KMS-11 (cell line): ENCODE results near the gene SURF1.

ENCODE experiments used
- H2AFZ ChIP-seq: fragments of 200-600 bp; sonication (generic); 2 replicates; pipeline ENCODE4 v1.6.1; 2016; ENCODE audit warnings: antibody characterized with exemption, mixed run types, low read depth
- H3K27ac ChIP-seq: fragments of 200-600 bp; sonication (generic); 2 replicates; pipeline ENCODE4 v1.6.1; 2016; ENCODE audit warnings: mild to moderate bottlenecking, mixed run types
- H3K27me3 ChIP-seq: fragments of 200-600 bp; sonication (generic); 2 replicates; pipeline ENCODE4 v1.6.1; 2017; ENCODE audit warnings: mild to moderate bottlenecking, low read depth, mixed run types, moderate library complexity; ENCODE audit not compliant: insufficient read depth
- H3K36me3 ChIP-seq: fragments of 200-600 bp; sonication (generic); 2 replicates; pipeline ENCODE4 v1.6.1; 2017; ENCODE audit warnings: mild to moderate bottlenecking, mixed run types; ENCODE audit not compliant: insufficient read depth
- H3K4me1 ChIP-seq: fragments of 200-600 bp; sonication (generic); 2 replicates; pipeline ENCODE4 v1.6.1; 2016; ENCODE audit warnings: mild to moderate bottlenecking, low read depth, mixed run types; ENCODE audit not compliant: poor library complexity, severe bottlenecking
- H3K4me2 ChIP-seq: fragments of 200-600 bp; sonication (generic); 2 replicates; pipeline ENCODE4 v1.7.0; 2016; ENCODE audit warnings: mild to moderate bottlenecking, mixed run types
- H3K4me3 ChIP-seq: fragments of 200-600 bp; sonication (generic); IDR thresholded peaks from 2 replicates; pipeline ENCODE4 v1.6.1; 2017; ENCODE audit warnings: low read depth, low read length, mixed read lengths; ENCODE audit not compliant: insufficient read depth
- H3K79me2 ChIP-seq: fragments of 200-600 bp; sonication (generic); 2 replicates; pipeline ENCODE4 v1.6.1; 2016; ENCODE audit warnings: low read depth, mixed run types; ENCODE audit not compliant: insufficient read depth
- H3K9ac ChIP-seq: fragments of 200-600 bp; sonication (generic); 2 replicates; pipeline ENCODE4 v1.6.1; 2016; ENCODE audit warnings: mild to moderate bottlenecking, mixed run types
- H4K20me1 ChIP-seq: fragments of 200-600 bp; sonication (generic); 2 replicates; pipeline ENCODE4 v1.6.1; 2016; ENCODE audit warnings: mild to moderate bottlenecking, mixed run types; ENCODE audit not compliant: insufficient read depth
- TF ChIP-seq, protein P1 (sequence below): fragments of 200-600 bp; sonication (generic); conservative IDR thresholded peaks from 2 replicates; pipeline ENCODE4 v1.6.1; 2017; ENCODE audit warnings: low read depth, mild to moderate bottlenecking, antibody characterized with exemption, low read length, moderate library complexity, mixed read lengths

The SURF1 gene

DNA sequence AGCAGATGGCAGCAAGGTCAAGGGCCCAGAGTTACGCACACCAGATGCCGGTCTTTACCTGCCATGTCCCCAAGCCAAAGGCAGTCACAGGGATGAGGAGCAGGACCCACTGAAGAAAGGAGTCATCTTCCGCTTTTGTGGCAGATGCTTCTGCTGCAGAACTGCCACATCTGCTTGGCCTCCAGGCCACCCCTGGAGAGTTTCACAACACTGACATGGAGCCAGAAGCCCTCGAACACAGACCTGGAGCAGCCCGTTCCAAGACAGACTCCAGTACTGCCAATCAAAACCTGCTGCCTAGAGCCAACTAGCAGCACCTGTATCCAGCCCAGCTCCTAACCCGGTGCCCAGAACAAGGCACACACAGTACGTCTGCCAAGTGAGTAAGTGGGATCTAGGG is 1.5 kb downstream of the SURF1 start:
- Histone ChIP-seq H3K36me3 (peaks cover 19% of the 10 kb centered on the region), H3K79me2 (peaks cover 24% of the 10 kb centered on the region; the same call in 1 of the 2 replicates), H4K20me1 (peaks cover 7% of the 10 kb centered on the region; the same call in 1 of the 2 replicates), H3K4me2 (peak overlapping the region; percentile 70; the same call in 1 of the 2 replicates), H3K27me3 (no peaks in the 10 kb centered on the region), H3K9ac (no peak overlapping the region; the same call in 1 of the 2 replicates), H3K4me3 (no peak overlapping the region), H3K27ac (no peak overlapping the region; the same call in 1 of the 2 replicates), H2AFZ (no peak overlapping the region), H3K4me1 (peaks cover 27% of the 10 kb centered on the region)
- TF ChIP-seq, protein P1, sequence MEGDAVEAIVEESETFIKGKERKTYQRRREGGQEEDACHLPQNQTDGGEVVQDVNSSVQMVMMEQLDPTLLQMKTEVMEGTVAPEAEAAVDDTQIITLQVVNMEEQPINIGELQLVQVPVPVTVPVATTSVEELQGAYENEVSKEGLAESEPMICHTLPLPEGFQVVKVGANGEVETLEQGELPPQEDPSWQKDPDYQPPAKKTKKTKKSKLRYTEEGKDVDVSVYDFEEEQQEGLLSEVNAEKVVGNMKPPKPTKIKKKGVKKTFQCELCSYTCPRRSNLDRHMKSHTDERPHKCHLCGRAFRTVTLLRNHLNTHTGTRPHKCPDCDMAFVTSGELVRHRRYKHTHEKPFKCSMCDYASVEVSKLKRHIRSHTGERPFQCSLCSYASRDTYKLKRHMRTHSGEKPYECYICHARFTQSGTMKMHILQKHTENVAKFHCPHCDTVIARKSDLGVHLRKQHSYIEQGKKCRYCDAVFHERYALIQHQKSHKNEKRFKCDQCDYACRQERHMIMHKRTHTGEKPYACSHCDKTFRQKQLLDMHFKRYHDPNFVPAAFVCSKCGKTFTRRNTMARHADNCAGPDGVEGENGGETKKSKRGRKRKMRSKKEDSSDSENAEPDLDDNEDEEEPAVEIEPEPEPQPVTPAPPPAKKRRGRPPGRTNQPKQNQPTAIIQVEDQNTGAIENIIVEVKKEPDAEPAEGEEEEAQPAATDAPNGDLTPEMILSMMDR, result no peak

- peaks cover 29% of the 10 kb centered on the region for H3K36me3 ChIP-seq
- H3K4me2 ChIP-seq, result no peak overlapping the region
- 0 out of 2 replicates have a peak overlapping the region, but pooled peaks have one; percentile 9 for H3K27ac ChIP-seq
- H2AFZ ChIP-seq, result no peak overlapping the region
- H4K20me1 ChIP-seq, result peaks cover 7% of the 10 kb centered on the region; the same call in 1 of the 2 replicates
- no peak overlapping the region for H3K9ac ChIP-seq
- H3K79me2 ChIP-seq, result peaks cover 37% of the 10 kb centered on the region
- H3K27me3 ChIP-seq, result no peaks in the 10 kb centered on the region
- no peak overlapping the region for H3K4me3 ChIP-seq
- TF ChIP-seq, protein P1, result no peak
- H3K4me1 ChIP-seq, result peaks cover 32% of the 10 kb centered on the region
These were observed 2.7 kb downstream of the SURF1 start for GRCh38 chr9:133353548-133353947.

- peaks cover 29% of the 10 kb centered on the region for H3K36me3 ChIP-seq
- no peak overlapping the region for H3K27ac ChIP-seq
- H3K4me3 ChIP-seq, result no peak overlapping the region
- no peaks in the 10 kb centered on the region for H3K27me3 ChIP-seq
- H3K9ac ChIP-seq, result no peak overlapping the region
- H3K4me1 ChIP-seq, result peaks cover 32% of the 10 kb centered on the region
- no peak overlapping the region for H3K4me2 ChIP-seq
- no peak overlapping the region for H2AFZ ChIP-seq
- H4K20me1 ChIP-seq, result peaks cover 7% of the 10 kb centered on the region; the same call in 1 of the 2 replicates
- peaks cover 43% of the 10 kb centered on the region for H3K79me2 ChIP-seq
- TF ChIP-seq, protein P1, result no peak
These were observed 3.5 kb downstream of the SURF1 start for GRCh38 chr9:133352635-133353340.

DNA sequence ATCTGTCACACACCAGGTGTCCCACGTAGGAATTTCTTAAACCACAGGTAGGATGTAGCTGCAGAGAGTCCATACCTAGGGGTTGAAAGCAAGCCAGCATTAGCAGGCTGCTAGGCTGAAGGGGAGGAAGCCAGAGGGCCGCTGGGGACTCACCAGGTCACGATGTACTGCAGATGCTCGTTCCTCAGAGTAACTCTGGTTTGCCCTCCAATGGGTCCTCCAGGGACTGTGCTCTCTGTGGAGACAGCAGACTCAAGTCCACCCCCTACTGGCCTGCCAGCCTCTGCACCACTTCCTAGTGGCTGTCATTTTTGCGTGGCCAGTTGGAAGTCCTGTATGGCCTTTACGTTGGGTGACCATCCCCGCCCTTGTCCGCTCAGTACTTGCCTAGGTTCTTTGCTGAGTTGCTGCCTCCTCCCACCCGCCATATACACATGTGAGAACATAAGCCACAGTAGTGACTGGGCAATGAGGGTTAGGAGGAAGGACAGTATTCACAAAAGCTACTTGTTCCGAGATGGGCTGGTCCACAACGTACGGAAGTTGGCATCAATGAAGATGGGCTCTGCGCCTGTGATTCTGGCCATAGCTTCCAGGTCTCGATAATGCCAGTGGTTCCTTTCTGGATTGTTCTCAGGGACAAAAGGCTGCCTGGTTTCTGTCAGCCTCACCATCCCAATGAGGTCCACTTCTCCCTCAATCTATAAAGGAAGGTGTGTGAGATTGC is 4.2 kb downstream of the SURF1 start:
- H3K9ac ChIP-seq, result no peak overlapping the region
- H3K4me3 ChIP-seq, result no peak overlapping the region
- H3K4me1 ChIP-seq, result peaks cover 26% of the 10 kb centered on the region
- TF ChIP-seq, protein P1, result peak; percentile 67
- H2AFZ ChIP-seq, result no peak overlapping the region
- H3K4me2 ChIP-seq, result no peak overlapping the region
- no peak overlapping the region for H3K27ac ChIP-seq
- H4K20me1 ChIP-seq, result peaks cover 7% of the 10 kb centered on the region; the same call in 1 of the 2 replicates
- peaks cover 39% of the 10 kb centered on the region for H3K79me2 ChIP-seq
- H3K36me3 ChIP-seq, result peaks cover 29% of the 10 kb centered on the region
- H3K27me3 ChIP-seq, result no peaks in the 10 kb centered on the region
